ENCODE measurements around the gene RGL3. TPM values are rescaled to one million over a fixed set of nuclear protein-coding genes. Genes with fewer than 3 reads are reported as not detected.

The RGL3 gene
- total and polyA plus RNA-seq, 9 of the 15 experiments (the other 6 are each of a cell fraction or from before 2014, with no cell fraction given), result 0.12 to 0.61 (median 0.32) TPM; not detected in 4

DNA sequence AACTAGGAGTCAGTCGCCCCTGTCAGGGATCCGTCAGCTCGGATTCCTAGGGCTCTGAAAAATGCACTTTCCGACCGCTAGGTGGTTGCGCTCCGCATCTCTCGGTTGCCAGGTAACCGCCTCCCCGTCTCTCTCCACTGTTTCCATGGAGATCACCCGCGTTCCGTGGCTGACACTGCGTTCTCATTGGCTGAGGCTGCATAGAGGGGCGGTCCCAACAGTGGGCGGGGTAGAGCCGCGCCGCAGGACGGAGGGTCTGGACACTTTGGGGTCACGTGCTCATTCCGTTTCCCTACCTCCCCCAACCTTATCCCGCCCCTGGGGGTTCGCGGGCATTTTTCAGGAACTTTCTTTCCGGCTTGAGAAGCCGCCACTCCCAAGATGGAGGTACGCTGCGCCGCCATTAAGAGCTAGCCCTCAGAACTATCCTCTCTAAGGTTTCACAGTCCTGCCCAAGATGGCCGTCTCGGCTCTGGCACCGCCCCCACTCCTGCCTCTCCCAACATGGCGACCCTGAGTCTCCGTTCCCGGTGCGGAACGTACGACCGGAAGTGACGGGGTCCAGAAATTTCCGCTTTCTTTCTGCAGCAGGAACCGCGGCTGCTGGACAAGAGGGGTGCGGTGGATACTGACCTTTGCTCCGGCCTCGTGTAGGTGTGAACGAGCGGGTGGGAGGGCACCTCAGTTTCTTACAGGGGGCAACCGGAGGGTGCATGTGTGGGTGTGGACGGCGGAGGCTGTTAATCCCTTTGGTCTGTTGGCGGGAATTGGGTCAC lies 16.1 kb upstream of the RGL3 start, which contains the start of the genes ODAD3 and PRKCSH (continued):
- TF ChIP-seq, protein P1, sequence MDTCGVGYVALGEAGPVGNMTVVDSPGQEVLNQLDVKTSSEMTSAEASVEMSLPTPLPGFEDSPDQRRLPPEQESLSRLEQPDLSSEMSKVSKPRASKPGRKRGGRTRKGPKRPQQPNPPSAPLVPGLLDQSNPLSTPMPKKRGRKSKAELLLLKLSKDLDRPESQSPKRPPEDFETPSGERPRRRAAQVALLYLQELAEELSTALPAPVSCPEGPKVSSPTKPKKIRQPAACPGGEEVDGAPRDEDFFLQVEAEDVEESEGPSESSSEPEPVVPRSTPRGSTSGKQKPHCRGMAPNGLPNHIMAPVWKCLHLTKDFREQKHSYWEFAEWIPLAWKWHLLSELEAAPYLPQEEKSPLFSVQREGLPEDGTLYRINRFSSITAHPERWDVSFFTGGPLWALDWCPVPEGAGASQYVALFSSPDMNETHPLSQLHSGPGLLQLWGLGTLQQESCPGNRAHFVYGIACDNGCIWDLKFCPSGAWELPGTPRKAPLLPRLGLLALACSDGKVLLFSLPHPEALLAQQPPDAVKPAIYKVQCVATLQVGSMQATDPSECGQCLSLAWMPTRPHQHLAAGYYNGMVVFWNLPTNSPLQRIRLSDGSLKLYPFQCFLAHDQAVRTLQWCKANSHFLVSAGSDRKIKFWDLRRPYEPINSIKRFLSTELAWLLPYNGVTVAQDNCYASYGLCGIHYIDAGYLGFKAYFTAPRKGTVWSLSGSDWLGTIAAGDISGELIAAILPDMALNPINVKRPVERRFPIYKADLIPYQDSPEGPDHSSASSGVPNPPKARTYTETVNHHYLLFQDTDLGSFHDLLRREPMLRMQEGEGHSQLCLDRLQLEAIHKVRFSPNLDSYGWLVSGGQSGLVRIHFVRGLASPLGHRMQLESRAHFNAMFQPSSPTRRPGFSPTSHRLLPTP (IDR thresholded peaks at IDR 0.05; ENCODE audit: borderline replicate concordance, extremely low read depth, insufficient read length), result no peak
- TF ChIP-seq L3MBTL2 (IDR thresholded peaks at IDR 0.05) (peak; percentile 53; the same call in 1 of the 2 replicates), HMG20A (CRISPR knock-in tag; conservative IDR thresholded peaks at IDR 0.05) (no peak), BACH1 (tag; IDR thresholded peaks at IDR 0.05) (peak; percentile 79; the same call in 1 of the 2 replicates), SMAD2 (IDR thresholded peaks at IDR 0.05; ENCODE audit: low read depth, low read length) (no peak), RFX5 (IDR thresholded peaks at IDR 0.05; ENCODE audit: low read depth, low read length) (no peak), SMARCA4 (IDR thresholded peaks at IDR 0.05) (no peak), ETV5 (CRISPR knock-in tag; IDR thresholded peaks at IDR 0.05; ENCODE audit: low read depth) (peak; percentile 86), TFAM (CRISPR knock-in tag; conservative IDR thresholded peaks at IDR 0.05) (no peak), MNT (conservative IDR thresholded peaks at IDR 0.05) (peak; percentile 72 to 83), PTRF (tag; IDR thresholded peaks at IDR 0.05) (no peak), HDAC6 (IDR thresholded peaks at IDR 0.05; ENCODE audit: low read depth, low read length) (no peak), BCLAF1 (IDR thresholded peaks at IDR 0.05; ENCODE audit: borderline replicate concordance in 1 of 2, control insufficient read depth in 1 of 2, low read depth in 2 of 2, low read length in 1 of 2) (no peak), HDAC3 (IDR thresholded peaks at IDR 0.05; ENCODE audit: borderline replicate concordance, partially characterized antibody) (no peak), CSDE1 (IDR thresholded peaks at IDR 0.05) (peak; percentile 94 to 98), ZNF707 (CRISPR knock-in tag; conservative IDR thresholded peaks at IDR 0.05) (no peak), RNF2 (IDR thresholded peaks at IDR 0.05) (peak; percentile 41; the same call in 1 of the 2 replicates)
- TF ChIP-seq, protein P2, sequence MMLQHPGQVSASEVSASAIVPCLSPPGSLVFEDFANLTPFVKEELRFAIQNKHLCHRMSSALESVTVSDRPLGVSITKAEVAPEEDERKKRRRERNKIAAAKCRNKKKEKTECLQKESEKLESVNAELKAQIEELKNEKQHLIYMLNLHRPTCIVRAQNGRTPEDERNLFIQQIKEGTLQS (IDR thresholded peaks at IDR 0.05), result no peak; the same call in 1 of the 2 replicates
- TF ChIP-seq, protein P2 (CRISPR knock-in tag; conservative IDR thresholded peaks at IDR 0.05), result 0 out of 2 replicates have a peak, but pooled peaks have one; percentile 28
